Uterus (tissue), 4 donors: ENCODE data around the gene ARHGEF37. TPM values are rescaled to one million over a fixed set of nuclear protein-coding genes. Genes with fewer than 3 reads are reported as not detected.

ENCODE experiments used
- DNase-seq, 2 donors: peaks; one replicate each; pipeline ENCODE4 v3.0.0-alpha.2; 2019 to 2020
- H3K27ac ChIP-seq, 2 donors: fragments of 200-600 bp; sonication (generic); 1 replicate in 1 of 2; 2 replicates in 1 of 2; pipeline ENCODE4 v1.5.1; 2016 to 2018
- H3K27me3 ChIP-seq, 2 donors: fragments of 200-600 bp; sonication (generic); one replicate each; pipeline ENCODE4 v1.5.1; 2018 to 2019; ENCODE audit warnings: control low read depth in 1 of 2
- H3K36me3 ChIP-seq, 2 donors: fragments of 200-600 bp; sonication (generic); one replicate each; pipeline ENCODE4 v1.5.1; 2019; ENCODE audit warnings: control low read depth in 1 of 2
- H3K4me1 ChIP-seq, 2 donors: fragments of 200-600 bp; sonication (generic); one replicate each; pipeline ENCODE4 v1.5.1; 2018 to 2019; ENCODE audit warnings: control low read depth in 1 of 2
- H3K4me3 ChIP-seq, 2 donors: fragments of 200-600 bp; sonication (generic); 1 replicate in 1 of 2; 2 replicates in 1 of 2; pipeline ENCODE4 v1.5.1; 2018 to 2019; ENCODE audit warnings: mild to moderate bottlenecking in 1 of 2
- H3K9me3 ChIP-seq, 2 donors: fragments of 200-600 bp; sonication (generic); one replicate each; pipeline ENCODE4 v1.5.1; 2019; ENCODE audit warnings: control low read depth in 1 of 2
- CTCF ChIP-seq, 4 experiments: fragments of 200-600 bp in 2 of 4; fragments of 450-650 bp in 2 of 4; sonication (generic) in 2 of 4; IDR thresholded peaks; one replicate each; pipeline ENCODE4 v1.5.1; 2016 to 2019; ENCODE audit warnings: antibody characterized with exemption in 4 of 4, mild to moderate bottlenecking in 2 of 4, moderate library complexity in 1 of 4
- POLR2A ChIP-seq, 2 donors: fragments of 450-650 bp; IDR thresholded peaks; one replicate each; pipeline ENCODE4 v1.6.1; 2016; ENCODE audit warnings: antibody characterized with exemption in 2 of 2, mild to moderate bottlenecking in 1 of 2, moderate library complexity in 1 of 2
- intact Hi-C: fragments of 100-400 bp; cut with DNase I; formaldehyde crosslinking; loops from one replicate; pipeline ENCODE4 v1.15.1; 2023; ENCODE audit warnings: low total_unique reads
- total RNA-seq, 4 donors: library from RNA; depleted of rRNA in 3 of 4; stranded (reverse); fragments of >200 nt in 3 of 4; gene quantifications; one replicate each; pipeline versions ENCODE4 v1.1.0 to v1.2.4, GENCODE V29; 2014 to 2023
- donor health status: DM: yes; HTN: yes; CAD: no.

Gene ARHGEF37
- total RNA-seq, 4 donors from 2014 or later = 4.6 to 10.4 (median 7.9) TPM

DNA sequence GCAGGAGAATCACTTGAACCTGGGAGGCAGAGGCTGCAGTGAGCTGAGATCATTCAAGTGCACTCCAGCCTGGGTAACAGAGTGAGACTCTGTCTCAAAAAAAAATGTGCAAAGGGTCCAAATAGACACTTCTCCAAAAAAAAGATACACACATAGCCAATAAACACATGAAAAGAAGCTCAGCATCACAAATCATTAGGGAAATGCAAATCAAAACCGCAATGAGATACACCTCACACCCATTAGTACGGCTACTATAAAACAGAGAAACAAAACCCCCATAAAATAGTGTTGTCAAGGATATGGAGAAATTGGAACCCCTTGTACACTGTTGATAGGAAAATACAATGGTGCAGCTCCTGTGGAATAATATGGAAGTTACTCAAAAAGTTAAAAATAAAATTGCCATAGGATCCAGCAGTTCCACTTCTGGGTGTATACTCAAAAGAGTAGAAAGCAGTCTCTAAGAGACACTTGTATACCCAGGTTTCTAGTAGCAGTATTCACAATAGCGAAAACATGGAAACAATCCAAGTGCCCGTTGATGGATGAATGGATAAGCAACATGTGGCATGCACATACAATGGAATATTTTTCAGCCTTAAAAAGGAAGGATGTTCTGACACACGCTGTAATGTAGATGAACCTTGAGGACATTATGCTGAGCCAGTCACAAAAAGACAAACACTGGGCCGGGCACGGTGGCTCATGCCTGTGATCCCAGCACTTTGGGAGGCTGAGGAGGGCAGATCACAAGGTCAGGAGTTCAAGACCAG lies 91.6 kb downstream of the ARHGEF37 start:
- intact Hi-C loops = no loop called here
- TF ChIP-seq CTCF (IDR thresholded peaks at IDR 0.05) = no peak
- TF ChIP-seq POLR2A (IDR thresholded peaks at IDR 0.05) = no peak
- H3K27ac ChIP-seq = no peak overlapping the region
- no peaks in the 10 kb centered on the region for H3K27me3 ChIP-seq
- peaks cover 0 to 4% of the 10 kb centered on the region in 2 donors for H3K9me3 ChIP-seq
- no peak for DNase-seq
- H3K4me1 ChIP-seq = no peaks in the 10 kb centered on the region
- no peaks in the 10 kb centered on the region for H3K36me3 ChIP-seq
- H3K4me3 ChIP-seq = no peak overlapping the region

- no peaks in the 10 kb centered on the region for H3K9me3 ChIP-seq
Measured at GRCh38 chr5:149674686-149675085, 93.4 kb downstream of the ARHGEF37 start.

GRCh38 chr5:149675610-149676201 lies 94.4 kb downstream of the ARHGEF37 start:
- no peak for TF ChIP-seq POLR2A (IDR thresholded peaks at IDR 0.05)
- no peak for TF ChIP-seq CTCF (IDR thresholded peaks at IDR 0.05)
- Histone ChIP-seq H3K27ac (no peak overlapping the region), H3K36me3 (no peaks in the 10 kb centered on the region), H3K4me3 (no peak overlapping the region), H3K4me1 (no peaks in the 10 kb centered on the region), H3K27me3 (no peaks in the 10 kb centered on the region), H3K9me3 (no peaks in the 10 kb centered on the region)
- no peak for DNase-seq
- intact Hi-C loops = no loop called here

More at GRCh38 chr5:149674686-149675085, 93.4 kb downstream of the ARHGEF37 start:
- H3K4me3 ChIP-seq = no peak overlapping the region
- no peaks in the 10 kb centered on the region for H3K36me3 ChIP-seq
- intact Hi-C loops = no loop called here
- no peaks in the 10 kb centered on the region for H3K4me1 ChIP-seq
- no peak overlapping the region for H3K27ac ChIP-seq
- no peak for DNase-seq
- TF ChIP-seq CTCF (IDR thresholded peaks at IDR 0.05) (no peak), POLR2A (IDR thresholded peaks at IDR 0.05) (no peak)
- no peaks in the 10 kb centered on the region for H3K27me3 ChIP-seq

DNA sequence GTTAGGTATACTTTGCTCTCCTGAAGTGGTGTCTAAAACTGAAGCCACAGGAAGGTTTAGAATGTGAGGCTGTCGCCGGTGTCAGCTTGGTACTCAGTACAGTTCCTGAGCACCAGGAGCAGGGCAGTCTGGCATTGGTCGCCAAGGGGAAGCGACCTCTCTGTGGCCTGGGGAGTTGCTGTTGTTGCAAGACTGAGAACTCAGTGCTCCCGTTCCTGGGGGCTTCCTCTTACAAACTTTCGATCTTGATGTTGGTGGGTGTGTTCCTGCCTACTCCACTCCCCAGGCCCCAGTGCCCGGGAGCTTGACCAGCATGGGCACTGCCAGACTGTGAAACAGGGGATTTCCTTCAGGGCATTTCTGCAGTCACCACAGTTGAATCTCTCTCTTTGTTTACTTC lies 96.4 kb downstream of the ARHGEF37 start:
- Histone ChIP-seq H3K27ac (no peak overlapping the region), H3K9me3 (no peaks in the 10 kb centered on the region), H3K27me3 (no peaks in the 10 kb centered on the region), H3K4me3 (no peak overlapping the region), H3K4me1 (no peaks in the 10 kb centered on the region), H3K36me3 (no peaks in the 10 kb centered on the region)
- intact Hi-C loops = no loop called here
- no peak for DNase-seq
- TF ChIP-seq POLR2A (IDR thresholded peaks at IDR 0.05) (no peak), CTCF (IDR thresholded peaks at IDR 0.05) (no peak)
